ENCODE data around the gene XYLT2.

- TF ChIP-seq CTCF (IDR thresholded peaks at IDR 0.05): no peak
- TF ChIP-seq POLR2A (IDR thresholded peaks at IDR 0.05): no peak
Measured at GRCh38 chr17:50407921-50408320, 62.0 kb downstream of the XYLT2 start.

Data from right lobe of liver (tissue), 4 donors.